ENCODE data around the gene CRACR2A.

Gene CRACR2A

DNA sequence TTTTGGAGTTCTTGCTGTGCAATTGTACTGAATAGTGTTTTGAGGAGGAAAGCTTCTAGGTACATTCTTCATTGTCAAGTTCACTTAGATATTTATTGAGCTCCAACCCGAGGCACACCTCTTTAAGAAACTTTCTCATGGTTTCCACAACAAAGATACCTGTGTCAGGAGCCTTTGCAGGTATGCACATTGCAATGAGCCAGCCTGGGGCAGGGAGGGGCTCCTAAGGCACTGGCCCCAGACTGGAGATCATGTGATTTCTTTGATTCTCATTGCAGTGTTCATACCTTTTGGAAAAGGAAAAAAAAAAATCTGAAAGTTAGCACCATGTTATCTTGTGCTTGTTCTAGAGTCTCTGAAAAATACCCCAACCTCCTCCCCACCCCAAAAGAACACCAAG is 181.6 kb downstream of the CRACR2A start:
- no peaks in the 10 kb centered on the region for H4K20me1 ChIP-seq (ENCODE audit: insufficient read depth, low read length)
- no peaks in the 10 kb centered on the region for H3K9me3 ChIP-seq (replicated peaks; ENCODE audit: insufficient read depth, low read length)
- no peaks in the 10 kb centered on the region for H3K4me1 ChIP-seq (ENCODE audit: low read length)
- no peaks in the 10 kb centered on the region for H3F3A ChIP-seq (ENCODE audit: insufficient read depth, low read length)
- no peak overlapping the region for H2AFZ ChIP-seq (ENCODE audit: low read length)
- DNase-seq, result no peak
- no peaks in the 10 kb centered on the region for H3K9me2 ChIP-seq (replicated peaks; ENCODE audit: insufficient read depth, low read length)
- no peak overlapping the region for H3K4me2 ChIP-seq (ENCODE audit: low read depth, low read length)
- H3K36me3 ChIP-seq (replicated peaks; ENCODE audit: insufficient read depth, low read length), result no peaks in the 10 kb centered on the region
- no peaks in the 10 kb centered on the region for H3K79me2 ChIP-seq (ENCODE audit: low read length)
- no peak overlapping the region for H3K9ac ChIP-seq (ENCODE audit: low read length)
- H3K27me3 ChIP-seq (replicated peaks; ENCODE audit: insufficient read depth, low read length), result no peaks in the 10 kb centered on the region; the same call in 1 of the 2 replicates
- H3K27ac ChIP-seq (ENCODE audit: low read length), result no peak overlapping the region
- no peak overlapping the region for H3K4me3 ChIP-seq (ENCODE audit: low read length)
- TF ChIP-seq EZH2phosphoT487 (IDR thresholded peaks at IDR 0.05; ENCODE audit: low read length), result no peak
- TF ChIP-seq EZH2 (optimal IDR thresholded peaks at IDR 0.05; ENCODE audit: low read depth, low read length), result no peak
- TF ChIP-seq, protein P1, sequence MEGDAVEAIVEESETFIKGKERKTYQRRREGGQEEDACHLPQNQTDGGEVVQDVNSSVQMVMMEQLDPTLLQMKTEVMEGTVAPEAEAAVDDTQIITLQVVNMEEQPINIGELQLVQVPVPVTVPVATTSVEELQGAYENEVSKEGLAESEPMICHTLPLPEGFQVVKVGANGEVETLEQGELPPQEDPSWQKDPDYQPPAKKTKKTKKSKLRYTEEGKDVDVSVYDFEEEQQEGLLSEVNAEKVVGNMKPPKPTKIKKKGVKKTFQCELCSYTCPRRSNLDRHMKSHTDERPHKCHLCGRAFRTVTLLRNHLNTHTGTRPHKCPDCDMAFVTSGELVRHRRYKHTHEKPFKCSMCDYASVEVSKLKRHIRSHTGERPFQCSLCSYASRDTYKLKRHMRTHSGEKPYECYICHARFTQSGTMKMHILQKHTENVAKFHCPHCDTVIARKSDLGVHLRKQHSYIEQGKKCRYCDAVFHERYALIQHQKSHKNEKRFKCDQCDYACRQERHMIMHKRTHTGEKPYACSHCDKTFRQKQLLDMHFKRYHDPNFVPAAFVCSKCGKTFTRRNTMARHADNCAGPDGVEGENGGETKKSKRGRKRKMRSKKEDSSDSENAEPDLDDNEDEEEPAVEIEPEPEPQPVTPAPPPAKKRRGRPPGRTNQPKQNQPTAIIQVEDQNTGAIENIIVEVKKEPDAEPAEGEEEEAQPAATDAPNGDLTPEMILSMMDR (IDR thresholded peaks at IDR 0.05; ENCODE audit: low read length), result no peak

DNA sequence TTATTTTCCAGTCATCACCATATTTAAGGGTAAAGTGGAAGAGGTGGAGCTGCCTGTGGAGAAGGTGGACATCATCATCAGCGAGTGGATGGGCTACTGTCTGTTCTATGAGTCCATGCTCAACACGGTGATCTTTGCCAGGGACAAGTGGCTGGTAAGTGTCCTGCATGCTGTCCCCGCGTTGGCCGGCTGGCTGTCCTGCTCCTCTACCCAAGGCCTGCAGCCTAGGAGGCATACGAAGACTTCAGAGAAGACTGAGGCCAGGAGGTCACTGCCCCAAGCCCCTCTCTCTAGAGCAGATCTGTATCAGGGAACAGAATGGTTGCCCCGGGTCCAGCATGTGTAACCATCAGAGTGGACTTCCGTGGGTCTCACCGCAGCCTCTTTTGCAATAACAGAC is 184.2 kb downstream of the CRACR2A start:
- no peak overlapping the region for H3K4me2 ChIP-seq (ENCODE audit: low read depth, low read length)
- H3K9ac ChIP-seq (ENCODE audit: low read length), result no peak overlapping the region
- H3K27me3 ChIP-seq (replicated peaks; ENCODE audit: insufficient read depth, low read length), result peaks cover 7% of the 10 kb centered on the region; the same call in 1 of the 2 replicates
- no peaks in the 10 kb centered on the region for H4K20me1 ChIP-seq (ENCODE audit: insufficient read depth, low read length)
- H3K9me3 ChIP-seq (replicated peaks; ENCODE audit: insufficient read depth, low read length), result no peaks in the 10 kb centered on the region
- H2AFZ ChIP-seq (ENCODE audit: low read length), result no peak overlapping the region
- DNase-seq, result no peak
- H3K27ac ChIP-seq (ENCODE audit: low read length), result no peak overlapping the region
- no peak for TF ChIP-seq EZH2 (optimal IDR thresholded peaks at IDR 0.05; ENCODE audit: low read depth, low read length)
- H3K9me2 ChIP-seq (replicated peaks; ENCODE audit: insufficient read depth, low read length), result no peaks in the 10 kb centered on the region
- no peaks in the 10 kb centered on the region for H3K4me1 ChIP-seq (ENCODE audit: low read length)
- H3K36me3 ChIP-seq (replicated peaks; ENCODE audit: insufficient read depth, low read length), result no peaks in the 10 kb centered on the region
- H3K4me3 ChIP-seq (ENCODE audit: low read length), result no peak overlapping the region
- no peaks in the 10 kb centered on the region for H3K79me2 ChIP-seq (ENCODE audit: low read length)
- H3F3A ChIP-seq (ENCODE audit: insufficient read depth, low read length), result no peaks in the 10 kb centered on the region

GRCh38 chr12:3565985-3566384 is 186.9 kb downstream of the CRACR2A start:
- Histone ChIP-seq H3K9ac (ENCODE audit: low read length) (no peak overlapping the region), H3K27ac (ENCODE audit: low read length) (no peak overlapping the region), H4K20me1 (ENCODE audit: insufficient read depth, low read length) (no peaks in the 10 kb centered on the region), H3K4me1 (ENCODE audit: low read length) (no peaks in the 10 kb centered on the region), H3K4me2 (ENCODE audit: low read depth, low read length) (no peak overlapping the region), H3K9me2 (replicated peaks; ENCODE audit: insufficient read depth, low read length) (no peaks in the 10 kb centered on the region), H3K27me3 (replicated peaks; ENCODE audit: insufficient read depth, low read length) (peaks cover 23% of the 10 kb centered on the region), H3K4me3 (ENCODE audit: low read length) (no peak overlapping the region), H3K9me3 (replicated peaks; ENCODE audit: insufficient read depth, low read length) (no peaks in the 10 kb centered on the region), H3K79me2 (ENCODE audit: low read length) (no peaks in the 10 kb centered on the region), H3K36me3 (replicated peaks; ENCODE audit: insufficient read depth, low read length) (no peaks in the 10 kb centered on the region), H3F3A (ENCODE audit: insufficient read depth, low read length) (no peaks in the 10 kb centered on the region), H2AFZ (ENCODE audit: low read length) (no peak overlapping the region)
- no peak for TF ChIP-seq EZH2phosphoT487 (IDR thresholded peaks at IDR 0.05; ENCODE audit: low read length)
- TF ChIP-seq, protein P1 (IDR thresholded peaks at IDR 0.05; ENCODE audit: low read length), result no peak
- TF ChIP-seq EZH2 (optimal IDR thresholded peaks at IDR 0.05; ENCODE audit: low read depth, low read length), result no peak
- no peak for DNase-seq

Measured in MM.1S (cell line).